Calu3 (cell line): ENCODE measurements around the gene MED17. TPM values are rescaled to one million over a fixed set of nuclear protein-coding genes. Genes with fewer than 3 reads are reported as not detected.

ENCODE experiments used
- BruUV-seq: library from RNA; stranded (reverse); fragments of 400-500 nt; replicated peaks from 2 replicates; lab custom pipeline; 2021; lab: Mats Ljungman, UMichigan
- CTCF ChIA-PET: fragments of 300-600 bp; sonication (Branson Sonifier 250); formaldehyde crosslinking; loops from one replicate; lab custom pipeline; 2022; ENCODE audit warnings: antibody characterized with exemption; lab: Charles Lee
- DNase-seq: peaks from one replicate; pipeline ENCODE4 v3.0.0; 2022
- H3K27ac Mint-ChIP-seq: one replicate; pipeline ENCODE4 v1.8.0; 2022; ENCODE audit warnings: mixed read lengths; ENCODE audit not compliant: unreplicated experiment
- H3K27me3 Mint-ChIP-seq: one replicate; pipeline ENCODE4 v1.8.0; 2022; ENCODE audit warnings: mixed read lengths; ENCODE audit not compliant: unreplicated experiment
- H3K36me3 Mint-ChIP-seq: one replicate; pipeline ENCODE4 v1.8.0; 2022; ENCODE audit warnings: mild to moderate bottlenecking, moderate library complexity, mixed read lengths; ENCODE audit not compliant: insufficient read depth, unreplicated experiment
- H3K4me1 Mint-ChIP-seq: one replicate; pipeline ENCODE4 v1.8.0; 2022; ENCODE audit warnings: mild to moderate bottlenecking, low read depth, mixed read lengths; ENCODE audit not compliant: unreplicated experiment
- H3K4me3 Mint-ChIP-seq: one replicate; pipeline ENCODE4 v1.8.0; 2022; ENCODE audit warnings: mild to moderate bottlenecking, low read depth, moderate library complexity, mixed read lengths; ENCODE audit not compliant: unreplicated experiment
- H3K9me3 Mint-ChIP-seq: one replicate; pipeline ENCODE4 v1.8.0; 2022; ENCODE audit warnings: low read depth, mixed read lengths; ENCODE audit not compliant: unreplicated experiment
- intact Hi-C: fragments of 100-400 bp; cut with micrococcal nuclease; formaldehyde crosslinking; loops from one replicate; pipeline ENCODE4 v1.10.0; 2022; ENCODE audit not compliant: unreplicated experiment
- total RNA-seq: library from RNA; stranded (reverse); gene quantifications from 2 replicates; pipeline ENCODE4 v1.2.3, GENCODE V29; 2022
- TF ChIP-seq, protein P1 (sequence below): fragments of 200-600 bp; IDR thresholded peaks from one replicate; pipeline ENCODE4 v1.8.0; 2022; ENCODE audit warnings: antibody characterized with exemption; ENCODE audit not compliant: unreplicated experiment

MED17 gene
- total RNA-seq, 1 experiment from 2014 or later = 24.6 TPM

DNA sequence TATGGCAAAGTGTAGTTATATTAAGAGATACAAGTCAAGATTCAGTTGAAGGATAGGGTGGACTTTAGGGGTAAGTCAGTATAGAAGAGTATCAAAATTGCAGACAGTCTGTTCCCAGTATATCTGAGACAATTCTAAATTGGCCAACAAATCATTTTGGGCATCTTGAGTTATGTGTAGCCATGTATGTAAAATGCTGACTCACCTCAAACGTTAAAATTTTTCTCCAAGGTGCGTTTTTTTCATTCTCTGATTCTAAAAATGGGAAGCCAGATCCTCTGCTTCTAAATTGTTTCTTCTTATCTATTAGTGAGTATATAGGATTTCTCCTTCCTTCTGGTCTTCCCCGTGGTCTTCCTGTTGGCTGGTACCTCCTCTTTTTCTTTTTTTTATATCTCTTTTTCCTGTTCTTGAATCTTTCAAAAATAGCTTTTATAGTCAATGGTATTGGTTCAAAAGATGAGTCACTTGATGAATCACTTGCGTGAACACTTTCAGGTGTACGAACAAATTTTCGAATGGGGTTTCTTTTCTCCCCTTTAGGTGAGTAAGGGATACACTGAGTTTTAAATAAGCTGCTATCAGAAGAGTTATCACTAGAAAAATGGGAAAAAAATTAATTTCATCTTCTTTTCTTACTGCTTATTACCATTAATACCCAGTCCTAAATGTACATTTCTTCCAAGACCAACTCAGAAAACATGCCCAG, 46.0 kb upstream of the MED17 start:
- CTCF ChIA-PET = no interaction called here
- intact Hi-C loops = no loop called here
- TF ChIP-seq, protein P1, sequence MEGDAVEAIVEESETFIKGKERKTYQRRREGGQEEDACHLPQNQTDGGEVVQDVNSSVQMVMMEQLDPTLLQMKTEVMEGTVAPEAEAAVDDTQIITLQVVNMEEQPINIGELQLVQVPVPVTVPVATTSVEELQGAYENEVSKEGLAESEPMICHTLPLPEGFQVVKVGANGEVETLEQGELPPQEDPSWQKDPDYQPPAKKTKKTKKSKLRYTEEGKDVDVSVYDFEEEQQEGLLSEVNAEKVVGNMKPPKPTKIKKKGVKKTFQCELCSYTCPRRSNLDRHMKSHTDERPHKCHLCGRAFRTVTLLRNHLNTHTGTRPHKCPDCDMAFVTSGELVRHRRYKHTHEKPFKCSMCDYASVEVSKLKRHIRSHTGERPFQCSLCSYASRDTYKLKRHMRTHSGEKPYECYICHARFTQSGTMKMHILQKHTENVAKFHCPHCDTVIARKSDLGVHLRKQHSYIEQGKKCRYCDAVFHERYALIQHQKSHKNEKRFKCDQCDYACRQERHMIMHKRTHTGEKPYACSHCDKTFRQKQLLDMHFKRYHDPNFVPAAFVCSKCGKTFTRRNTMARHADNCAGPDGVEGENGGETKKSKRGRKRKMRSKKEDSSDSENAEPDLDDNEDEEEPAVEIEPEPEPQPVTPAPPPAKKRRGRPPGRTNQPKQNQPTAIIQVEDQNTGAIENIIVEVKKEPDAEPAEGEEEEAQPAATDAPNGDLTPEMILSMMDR = no peak
- Mint-ChIP-seq H3K27ac (peak overlapping the region; percentile 45), H3K4me3 (peak overlapping the region; percentile 96), H3K4me1 (peaks cover 13% of the 10 kb centered on the region), H3K36me3 (peaks cover 92% of the 10 kb centered on the region), H3K27me3 (no peaks in the 10 kb centered on the region), H3K9me3 (no peaks in the 10 kb centered on the region)
- no peak for DNase-seq
- BruUV-seq = no TSS peak

GRCh38 chr11:93738647-93739081, 45.4 kb upstream of the MED17 start:
- H3K36me3 Mint-ChIP-seq = peaks cover 86% of the 10 kb centered on the region
- CTCF ChIA-PET = no interaction called here

DNA sequence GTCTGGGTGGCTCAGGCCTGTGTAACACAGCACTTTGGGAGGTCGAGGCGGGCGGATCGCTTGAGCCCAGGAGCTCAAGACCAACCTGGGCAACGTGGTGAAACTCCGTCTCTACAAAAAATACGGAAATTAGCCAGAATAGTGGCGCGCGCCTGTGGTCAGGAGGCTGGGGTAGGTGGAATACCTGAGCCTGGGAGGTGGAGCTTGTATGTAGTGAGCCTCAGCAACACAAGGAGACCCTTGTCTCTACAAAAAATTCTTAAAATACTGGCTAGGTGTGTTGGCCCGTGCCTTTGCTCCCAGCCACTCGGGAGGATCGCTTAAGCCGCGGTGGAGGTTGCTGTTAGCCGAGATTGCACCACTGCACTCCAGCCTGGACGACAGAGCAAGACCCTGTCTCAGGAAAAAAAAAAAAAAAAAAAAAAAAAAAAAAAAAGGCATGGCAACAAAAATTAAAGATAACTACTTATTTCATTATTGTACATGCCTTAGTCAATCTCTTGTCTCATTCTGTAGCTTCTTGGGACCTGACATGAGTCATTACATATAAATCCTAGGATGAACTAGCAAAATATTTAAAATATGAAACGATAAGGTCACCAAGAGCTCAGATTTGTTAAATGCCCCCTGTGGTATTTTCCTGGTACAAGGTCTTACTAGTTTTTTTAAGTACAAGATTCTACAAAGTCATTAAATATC, 43.9 kb upstream of the MED17 start:
- Mint-ChIP-seq H3K4me1 (peaks cover 22% of the 10 kb centered on the region), H3K27me3 (no peaks in the 10 kb centered on the region), H3K4me3 (peak overlapping the region; percentile 96), H3K27ac (peak overlapping the region; percentile 99), H3K36me3 (peaks cover 73% of the 10 kb centered on the region), H3K9me3 (no peaks in the 10 kb centered on the region)
- DNase-seq = peak; percentile 64
- intact Hi-C loops = loop anchor here (2.0 kb wide), 1 partner anchor 45 kb away; the partner anchor contains the start of gene MED17
- TF ChIP-seq, protein P1 = no peak
- CTCF ChIA-PET = interaction anchor here (0.6 to 2.5 kb wide), 5 partner anchors 15 to 1471 kb away, joined by 3 to 9 read pairs (median 3); partner anchors contain the start of gene MED17
- BruUV-seq = no TSS peak

More at GRCh38 chr11:93738647-93739081, 45.4 kb upstream of the MED17 start:
- Mint-ChIP-seq H3K4me1 (peaks cover 13% of the 10 kb centered on the region), H3K27me3 (no peaks in the 10 kb centered on the region), H3K27ac (peak overlapping the region; percentile 45), H3K4me3 (peak overlapping the region; percentile 96), H3K9me3 (no peaks in the 10 kb centered on the region)
- intact Hi-C loops = no loop called here
- DNase-seq = no peak
- TF ChIP-seq, protein P1 = no peak
- BruUV-seq = no TSS peak

DNA sequence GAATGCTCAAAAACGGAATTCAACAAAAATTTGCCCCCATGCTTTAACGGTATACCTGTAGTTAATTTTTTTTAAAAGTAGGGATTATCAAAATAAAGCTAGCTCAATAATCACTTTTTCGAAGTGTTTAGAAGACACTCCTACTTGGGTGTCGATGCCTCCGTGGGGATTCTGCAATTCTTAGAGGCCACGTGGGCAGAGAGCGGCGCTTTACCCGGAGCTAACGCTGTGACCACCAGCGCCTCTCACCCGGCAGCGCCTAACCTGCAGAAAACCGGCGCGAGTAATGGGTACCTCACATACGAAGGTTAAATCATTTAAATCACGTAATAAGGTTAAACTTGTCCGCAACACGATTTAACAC, 43.4 kb upstream of the MED17 start:
- Mint-ChIP-seq H3K36me3 (peaks cover 68% of the 10 kb centered on the region), H3K4me1 (peaks cover 25% of the 10 kb centered on the region), H3K27me3 (no peaks in the 10 kb centered on the region), H3K9me3 (no peaks in the 10 kb centered on the region), H3K4me3 (peak overlapping the region; percentile 96), H3K27ac (peak overlapping the region; percentile 99)
- DNase-seq = peak; percentile 43
- CTCF ChIA-PET = interaction anchor here (0.6 to 2.5 kb wide), 2 partner anchors 43 to 199 kb away, joined by 3 to 9 read pairs; partner anchors contain the start of gene MED17
- TF ChIP-seq, protein P1 = no peak
- no TSS peak for BruUV-seq
- intact Hi-C loops = loop anchor here (2.0 kb wide), 1 partner anchor 44 kb away; the partner anchor contains the start of gene MED17
